K562 (cell line): ENCODE results near the gene IRF6. TPM values are rescaled to one million over a fixed set of nuclear protein-coding genes. Genes with fewer than 3 reads are reported as not detected.
A peak's percentile ranks its signal among the peaks of the same experiment; 100 is the strongest.

ENCODE experiments used
- ATAC-seq: fragments of 200-7000 bp; cut with Tn5 transposase; 3 replicates; pipeline ENCODE4 v1.9.1; 2020; ENCODE audit warnings: moderate library complexity
- Bru-seq: library from RNA; stranded (reverse); fragments of 400-500 nt; gene quantifications from one replicate; lab custom pipeline; 2021; lab: Mats Ljungman, UMichigan
- BruChase-seq, 2 experiments: library from RNA; stranded (reverse); fragments of 400-500 nt; gene quantifications; one replicate each; lab custom pipeline; 2021; lab: Mats Ljungman, UMichigan
- BruUV-seq: library from RNA; stranded (reverse); fragments of 400-500 nt; replicated peaks from 2 replicates; lab custom pipeline; 2021; lab: Mats Ljungman, UMichigan
- CTCF ChIA-PET: fragments of 300-600 bp; formaldehyde crosslinking; extraction: SDS; loops from one replicate; lab custom pipeline; 2021; ENCODE audit warnings: low intra/inter-chr PET ratio; lab: Yijun Ruan, JAX
- POLR2A ChIA-PET: fragments of 300-600, 350-650 bp; sonication (Branson Sonifier 250); formaldehyde crosslinking; extraction: SDS; loops from one replicate; lab custom pipeline; 2021; ENCODE audit warnings: antibody characterized with exemption, inconsistent platforms; lab: Yijun Ruan, JAX
- DNase-seq, 4 experiments: peaks; one replicate each; pipeline versions ENCODE4 v3.0.0 to v3.0.0-alpha.2; 2011 to 2018; ENCODE audit warnings: low spot score in 3 of 4, mixed read lengths in 3 of 4; ENCODE audit errors: extremely low read depth in 1 of 4
- FAIRE-seq: peaks from 2 replicates; lab custom pipeline; 2011; peaks lifted over from hg19 to GRCh38; lab: Jason Lieb, UNC
- H2AFZ ChIP-seq: 2 replicates; pipeline ENCODE4 v1.6.0; 2011; ENCODE audit warnings: low read depth, low read length, control low read depth, inconsistent platforms
- H3K27ac ChIP-seq: fragments of 200-600 bp; 3 replicates; pipeline ENCODE4 v1.8.0; 2011; ENCODE audit warnings: low read depth, mild to moderate bottlenecking, control low read depth, inconsistent platforms, low read length, moderate library complexity, mixed read lengths; ENCODE audit errors: extremely low read depth
- H3K27me3 ChIP-seq, 2 experiments: fragments of 300-600 bp in 1 of 2; 2 replicates in 1 of 2; 3 replicates in 1 of 2; pipeline versions ENCODE4 v1.6.0 to v1.8.0; 2011; ENCODE audit warnings: inconsistent platforms in 2 of 2, low read length in 2 of 2, mild to moderate bottlenecking in 1 of 2, mixed read lengths in 1 of 2, moderate library complexity in 1 of 2; ENCODE audit not compliant: control insufficient read depth in 2 of 2, insufficient read depth in 2 of 2
- H3K36me3 ChIP-seq: fragments of 300-600 bp; 3 replicates; pipeline ENCODE4 v1.8.0; 2011; ENCODE audit warnings: mild to moderate bottlenecking, low read length, inconsistent platforms; ENCODE audit not compliant: control insufficient read depth, insufficient read depth
- H3K4me1 ChIP-seq, 2 experiments: fragments of 200-600 bp in 1 of 2; replicated peaks in 1 of 2; 2 replicates in 1 of 2; 3 replicates in 1 of 2; pipeline versions ENCODE4 v1.5.1 to v1.8.0; 2011; ENCODE audit warnings: inconsistent platforms in 2 of 2, low read length in 2 of 2, mild to moderate bottlenecking in 1 of 2, mixed read lengths in 1 of 2, moderate library complexity in 1 of 2; ENCODE audit not compliant: control insufficient read depth in 2 of 2, insufficient read depth in 2 of 2
- H3K4me2 ChIP-seq: 2 replicates; pipeline ENCODE4 v1.6.1; 2011; ENCODE audit warnings: low read length, control low read depth, inconsistent platforms, mixed read lengths; ENCODE audit not compliant: insufficient read depth
- H3K4me3 ChIP-seq: fragments of 200-600 bp; sonication (generic), shearing (Covaris generic); 2 replicates; pipeline ENCODE4 v1.5.1; 2016; ENCODE audit warnings: control low read depth, inconsistent platforms
- H3K79me2 ChIP-seq: fragments of 200-600 bp; 3 replicates; pipeline ENCODE4 v1.8.0; 2011; ENCODE audit warnings: low read length, inconsistent platforms; ENCODE audit not compliant: control insufficient read depth, insufficient read depth
- H3K9ac ChIP-seq, 2 experiments: 2 replicates each; pipeline versions ENCODE4 v1.6.0 to v1.6.1; 2011; ENCODE audit warnings: low read depth in 2 of 2, low read length in 2 of 2, control low read depth in 1 of 2, inconsistent platforms in 1 of 2, mild to moderate bottlenecking in 1 of 2, mixed read lengths in 1 of 2; ENCODE audit not compliant: insufficient read depth in 1 of 2
- H3K9me1 ChIP-seq: one replicate; pipeline ENCODE4 v1.6.0; 2011; ENCODE audit warnings: inconsistent platforms, mild to moderate bottlenecking, low read length, moderate library complexity; ENCODE audit not compliant: control insufficient read depth, insufficient read depth
- H3K9me3 ChIP-seq: replicated peaks from 2 replicates; pipeline ENCODE4 v1.5.1; 2011; ENCODE audit warnings: low read depth, low read length, inconsistent platforms; ENCODE audit not compliant: control insufficient read depth, insufficient read depth
- H4K20me1 ChIP-seq: replicated peaks from 2 replicates; pipeline ENCODE4 v1.6.1; 2011; ENCODE audit warnings: low read length, inconsistent platforms, mixed read lengths; ENCODE audit not compliant: control insufficient read depth, insufficient read depth
- CBX3 ChIP-seq, 2 experiments: IDR thresholded peaks; 1 replicate in 1 of 2; 2 replicates in 1 of 2; pipeline ENCODE4 v1.6.1; 2012; ENCODE audit warnings: inconsistent platforms in 2 of 2, low read length in 2 of 2, borderline replicate concordance in 1 of 2, control low read depth in 1 of 2
- CTBP1 ChIP-seq: fragments of 450-650 bp; IDR thresholded peaks from 2 replicates; pipeline ENCODE4 v1.6.1; 2016; ENCODE audit warnings: borderline replicate concordance
- ETV6 ChIP-seq, 3 experiments: fragments of 150-350 bp in 1 of 3; sonication (generic) in 1 of 3; formaldehyde crosslinking in 1 of 3; IDR thresholded peaks; 2 replicates each; pipeline versions ENCODE4 v1.6.1 to v1.8.0; 2014 to 2022; ENCODE audit warnings: borderline replicate concordance in 2 of 3, low read depth in 2 of 3, antibody characterized with exemption in 1 of 3, low read length in 1 of 3, mild to moderate bottlenecking in 1 of 3, missing genetic modification reagents in 1 of 3
- FOXK2 ChIP-seq, 2 experiments: fragments of 450-650 bp; IDR thresholded peaks in 1 of 2; conservative IDR thresholded peaks in 1 of 2; 2 replicates each; pipeline ENCODE4 v1.6.1; 2016; ENCODE audit warnings: low read depth in 2 of 2, mild to moderate bottlenecking in 1 of 2
- FOXO4 ChIP-seq: fragments of 450-650 bp; formaldehyde crosslinking; IDR thresholded peaks from 2 replicates; pipeline ENCODE4 v1.4.0; 2020; ENCODE audit warnings: mild to moderate bottlenecking, moderate library complexity
- JUND ChIP-seq, 2 experiments: IDR thresholded peaks; 2 replicates in 1 of 2; 3 replicates in 1 of 2; pipeline ENCODE4 v1.6.1; 2011; ENCODE audit warnings: borderline replicate concordance in 2 of 2, low read depth in 2 of 2, low read length in 2 of 2, improper control_type of control experiment in 1 of 2, missing biosample characterization in 1 of 2, missing genetic modification characterization in 1 of 2, missing genetic modification reagents in 1 of 2
- KDM5B ChIP-seq: fragments of 200-600 bp; sonication (generic); IDR thresholded peaks from 2 replicates; pipeline ENCODE4 v1.6.1; 2012; ENCODE audit warnings: low read depth, mild to moderate bottlenecking, moderate library complexity, low read length, control low read depth, inconsistent platforms; ENCODE audit not compliant: insufficient replicate concordance
- NFIC ChIP-seq: fragments of 450-650 bp; IDR thresholded peaks from 2 replicates; pipeline ENCODE4 v1.6.1; 2017; ENCODE audit warnings: mild to moderate bottlenecking, inconsistent platforms
- NFRKB ChIP-seq: fragments of 450-650 bp; IDR thresholded peaks from 2 replicates; pipeline ENCODE4 v1.6.1; 2016; ENCODE audit warnings: low read depth
- POLR2G ChIP-seq: fragments of 200-400 bp; formaldehyde crosslinking; IDR thresholded peaks from 2 replicates; pipeline ENCODE4 v1.6.1; 2017; ENCODE audit warnings: low read depth, mild to moderate bottlenecking, antibody characterized with exemption, low read length, moderate library complexity
- SIN3A ChIP-seq, 2 experiments: fragments of 150-350 bp in 1 of 2; IDR thresholded peaks; 2 replicates each; pipeline ENCODE4 v1.6.1; 2011 to 2016; ENCODE audit warnings: borderline replicate concordance in 2 of 2, low read depth in 2 of 2, low read length in 2 of 2, mild to moderate bottlenecking in 2 of 2, moderate library complexity in 2 of 2; ENCODE audit not compliant: control insufficient read depth in 1 of 2
- WGBS: fragments of 100-300 bp; shearing (Covaris generic); methylation state at CpG from one replicate; pipeline ENCODE4 v1.1.6; 2016; ENCODE audit warnings: low coverage, mixed read lengths; ENCODE audit not compliant: insufficient coverage; ENCODE audit errors: missing lambda C conversion rate; 5-methylcytosine and 5-hydroxymethylcytosine counted together
- in situ Hi-C: fragments of 300-500 bp; cut with MboI; formaldehyde crosslinking; loops from 4 replicates; pipeline ENCODE4 v1.15.0; 2018; ENCODE audit warnings: inconsistent platforms, mixed read lengths
- intact Hi-C: fragments of 100-400 bp; cut with micrococcal nuclease; formaldehyde crosslinking; loops from 2 replicates; pipeline ENCODE4 v1.14.2; 2022
- long read RNA-seq, 3 experiments: library from polyadenylated mRNA in 2 of 3; library from RNA in 1 of 3; unstranded in 2 of 3; stranded (forward) in 1 of 3; transcript quantifications; one replicate each; pipeline ENCODE4 v2.0.0, GENCODE V29; 2019 to 2022
- polyA minus RNA-seq, 3 experiments: library from RNA; depleted of rRNA, polyadenylated mRNA; stranded (reverse); fragments of >200 nt; gene quantifications; 2 replicates each; pipeline ENCODE4 v1.2.3, GENCODE V29; 2011
- polyA plus RNA-seq, 8 experiments: library from polyadenylated mRNA; depleted of rRNA in 4 of 8; stranded (reverse) in 5 of 8; unstranded in 3 of 8; fragments of >200 nt; fragmentation: Nextera tagmentation in 2 of 8; fragmentation: Illumina TruSeq in 1 of 8; extraction: Ambion mirVana in 2 of 8; extraction: Trizol in 1 of 8; gene quantifications; 2 replicates each; pipeline versions ENCODE4 v1.2.1 to v1.2.3, GENCODE V29; 2011 to 2014; ENCODE audit warnings: inconsistent platforms in 1 of 8, missing spikeins in 1 of 8
- total RNA-seq, 7 experiments: library from RNA; depleted of rRNA in 6 of 7; stranded (reverse); fragments of >200 nt in 6 of 7; fragmentation: Illumina TruSeq in 2 of 7; extraction: Trizol in 2 of 7; gene quantifications; 2 replicates each; pipeline versions ENCODE4 v1.2.1 to v1.2.3, GENCODE V29; 2011 to 2021; ENCODE audit warnings: low replicate concordance in 1 of 7

IRF6 gene
- 0.63 and 1.3 TPM in 2 replicates for total RNA-seq (2011; cell fraction: chromatin; rRNA removed; ENCODE audit: low replicate concordance)
- 0.33 and 0.53 TPM in 2 replicates for total RNA-seq (2011; cell fraction: nucleolus; rRNA removed)
- total RNA-seq (2011; cell fraction: nucleoplasm; rRNA removed) = 0.53 and 0.88 TPM in 2 replicates
- 0.32 and 0.37 TPM in 2 replicates for total RNA-seq (2014; rRNA removed)
- 0.22 and 0.25 TPM in 2 replicates for total RNA-seq (2014; rRNA removed; fragmentation: Illumina TruSeq; extraction: Trizol)
- total RNA-seq (2015; rRNA removed; fragmentation: Illumina TruSeq; extraction: Trizol) = 0.08 and 0.11 TPM in 2 replicates
- 0.20 and 0.29 TPM in 2 replicates for total RNA-seq (2021)
- 0.64 and 0.65 TPM in 2 replicates for polyA plus RNA-seq (2011; rRNA removed)
- 0.50 and 0.51 TPM in 2 replicates for polyA plus RNA-seq (2011; cell fraction: cytosol; rRNA removed)
- 0.35 and 0.57 TPM in 2 replicates for polyA plus RNA-seq (2011; cell fraction: nucleus; rRNA removed)
- 0.21 and 0.80 TPM in 2 replicates for polyA plus RNA-seq (2012)
- 0.10 and 0.15 TPM in 2 replicates for polyA plus RNA-seq (2014; fragmentation: Illumina TruSeq; extraction: Trizol)
- polyA plus RNA-seq (2014; fragmentation: Nextera tagmentation; extraction: Ambion mirVana) = under 1 TPM; 0.04 to 0.17 TPM
- 0.03 and 0.11 TPM in 2 replicates for polyA plus RNA-seq (2014; rRNA removed)
- polyA minus RNA-seq (2011; rRNA and poly(A)+ RNA removed) = 0.57 and 0.84 TPM in 2 replicates
- 0.36 and 0.76 TPM in 2 replicates for polyA minus RNA-seq (2011; cell fraction: cytosol; rRNA and poly(A)+ RNA removed)
- 0.13 and 0.56 TPM in 2 replicates for polyA minus RNA-seq (2011; cell fraction: nucleus; rRNA and poly(A)+ RNA removed)
- percentile 31 among the genes with signal in this experiment for Bru-seq, nascent RNA
- percentile 27 among the genes with signal in this experiment for BruChase-seq, experiment 1, labeled RNA remaining after a 2-hour chase
- BruChase-seq, experiment 2, labeled RNA remaining after a 6-hour chase = percentile 32 among the genes with signal in this experiment
- long read RNA-seq, experiment 1 = 0 reads
- long read RNA-seq, experiment 2 = 0 reads
- long read RNA-seq, experiment 3 = 0 reads

DNA sequence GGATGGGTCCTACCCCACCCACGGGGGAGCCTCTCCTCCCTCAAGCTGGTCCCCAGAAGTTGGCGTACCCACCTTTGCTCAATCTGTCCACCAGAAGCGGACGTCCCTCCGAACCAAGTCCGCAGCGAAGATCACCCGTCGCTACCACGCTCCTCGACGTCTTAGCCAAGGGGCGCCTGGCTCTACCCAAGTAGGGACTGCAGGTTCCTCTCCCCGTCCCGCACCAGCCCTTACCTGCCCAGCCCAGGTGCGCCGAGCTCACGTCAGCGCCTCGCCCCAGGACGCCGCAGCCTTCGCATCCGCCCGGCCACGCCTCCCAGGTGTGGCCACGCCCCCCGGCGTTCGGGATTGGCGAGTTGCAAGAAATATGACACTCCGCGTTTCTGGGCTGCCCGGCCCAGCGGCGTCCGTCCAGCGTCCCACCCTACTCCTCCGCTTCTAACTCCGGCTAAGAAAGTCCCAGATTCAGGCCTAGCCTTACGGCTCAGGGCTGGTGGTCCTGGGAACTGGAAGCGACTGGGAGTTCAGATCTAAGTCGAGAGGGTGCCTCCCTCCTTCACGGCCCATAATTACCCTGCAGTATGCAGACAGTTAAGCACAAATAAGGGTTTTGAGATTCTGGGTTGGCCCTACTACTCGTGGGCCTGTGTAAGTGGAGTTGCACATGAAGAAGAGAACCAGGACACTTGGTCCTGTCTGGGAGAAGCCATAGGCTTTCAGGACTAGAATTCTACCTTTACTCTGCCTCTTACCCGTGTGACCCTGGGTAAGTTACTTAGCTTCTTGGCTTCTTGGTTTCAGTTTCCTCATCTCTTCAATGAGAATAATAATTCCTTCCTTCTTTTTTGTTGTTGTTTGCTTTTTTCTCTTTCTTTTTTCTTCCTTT lies at the start of gene IRF6:
Gene IRF6, minus strand, starts transcription at position 268 of the 886 bp plus-strand sequence. CDS start 4,729 bp downstream, outside the sequence.
- ChIA-PET CTCF (no interaction called here), POLR2A (interaction anchor here (0.7 to 1.1 kb wide), 2 partner anchors 10 to 18 kb away, joined by 3 to 5 read pairs; no protein-coding TSS in a partner anchor)
- intact Hi-C loops (no loop called here), in situ Hi-C loops (no loop called here)
- Histone ChIP-seq H3K27me3 (peaks cover 11 to 16% of the 10 kb centered on the region in 2 experiments; a peak in 4 of 5 replicates), H3K9me1 (peaks cover 3% of the 10 kb centered on the region), H2AFZ (peak within 1 kb of the TSS; percentile 99), H3K36me3 (no peaks in the 10 kb centered on the region), H3K9me3 (no peaks in the 10 kb centered on the region), H3K9ac (peak within 1 kb of the TSS; percentile 62 to 78), H3K79me2 (no peaks in the 10 kb centered on the region), H3K4me1 (peaks cover 21 to 23% of the 10 kb centered on the region in 2 experiments), H3K4me2 (peak within 1 kb of the TSS; percentile 87), H4K20me1 (no peaks in the 10 kb centered on the region), H3K27ac (peak within 1 kb of the TSS; percentile 72), H3K4me3 (peak within 1 kb of the TSS; percentile 37)
- FAIRE-seq (peak; percentile 92), ATAC-seq (peak; percentile 98), DNase-seq (peak; percentile 96 to 98 (median 96))
- TSS peak; percentile 88 for BruUV-seq
- 4% methylated on average over 45 of the region's 46 CpGs for WGBS
- peak; percentile 77 for TF ChIP-seq KDM5B
- TF ChIP-seq CBX3 (IDR thresholded peaks at IDR 0.05; ENCODE audit: borderline replicate concordance in 1 of 2, low read length in 2 of 2) = 0 out of 3 replicates have a peak, but pooled peaks of 1 of the 2 experiments have one; percentile 19
- peak; percentile 98 for TF ChIP-seq CTBP1
- TF ChIP-seq NFIC = peak; percentile 51
- TF ChIP-seq SIN3A (IDR thresholded peaks at IDR 0.05; ENCODE audit: borderline replicate concordance in 2 of 2, control insufficient read depth in 1 of 2, low read depth in 2 of 2, low read length in 2 of 2) = 0 out of 4 replicates have a peak, but pooled peaks of 1 of the 2 experiments have one; percentile 33
- TF ChIP-seq FOXO4 (CRISPR knock-in tag) = no peak
- TF ChIP-seq JUND (IDR thresholded peaks at IDR 0.05; ENCODE audit: borderline replicate concordance, low read depth, low read length) = no peak
- peak; percentile 22; the same call in 1 of the 3 replicates for TF ChIP-seq JUND (tag; IDR thresholded peaks at IDR 0.05; ENCODE audit: borderline replicate concordance, low read depth, low read length)
- TF ChIP-seq NFRKB = 0 out of 2 replicates have a peak, but pooled peaks have one; percentile 24
- peak; percentile 78 for TF ChIP-seq POLR2G
- peak in 1 of 2 experiments; percentile 23; a peak in 1 of 4 replicates for TF ChIP-seq ETV6 (IDR thresholded peaks at IDR 0.05; ENCODE audit: borderline replicate concordance in 1 of 2, low read depth in 2 of 2, low read length in 1 of 2)
- TF ChIP-seq ETV6 (CRISPR knock-in tag; IDR thresholded peaks at IDR 0.05; ENCODE audit: borderline replicate concordance) = no peak
- peak in 1 of 2 experiments; percentile 13; a peak in 1 of 4 replicates for TF ChIP-seq FOXK2 (conservative IDR thresholded peaks at IDR 0.05 in 1 of 2, IDR thresholded peaks at IDR 0.05 in 1 of 2; ENCODE audit: low read depth in 2 of 2)
